PC-3 (cell line): ENCODE measurements around the gene CNIH2. TPM values are rescaled to one million over a fixed set of nuclear protein-coding genes. Genes with fewer than 3 reads are reported as not detected.

Experiments used
- ATAC-seq: fragments of 200-7000 bp; cut with Tn5 transposase; 2 replicates; pipeline ENCODE4 v1.9.1; 2020; ENCODE audit warnings: mild to moderate bottlenecking, moderate library complexity
- BruUV-seq: library from RNA; stranded (reverse); fragments of 400-500 nt; replicated peaks from 2 replicates; lab custom pipeline; 2021; lab: Mats Ljungman, UMichigan
- CTCF ChIA-PET: fragments of 300-600 bp; sonication (Branson Sonifier 250); formaldehyde crosslinking; loops from one replicate; lab custom pipeline; 2022; ENCODE audit warnings: antibody characterized with exemption; lab: Charles Lee
- POLR2A ChIA-PET: fragments of 300-600 bp; sonication (Branson Sonifier 250); formaldehyde crosslinking; loops from one replicate; lab custom pipeline; 2022; ENCODE audit warnings: antibody characterized with exemption; ENCODE audit not compliant: unreplicated experiment; lab: Charles Lee
- DNase-seq: peaks from one replicate; pipeline ENCODE4 v3.0.0-alpha.2; 2015
- H2AFZ ChIP-seq: fragments of 300-600 bp; sonication (generic); 2 replicates; pipeline ENCODE4 v1.6.0; 2016; ENCODE audit warnings: antibody characterized with exemption, low read length
- H3F3A ChIP-seq: fragments of 300-600 bp; sonication (generic); one replicate; pipeline ENCODE4 v1.6.0; 2017; ENCODE audit warnings: antibody characterized with exemption, low read length, control low read depth, mild to moderate bottlenecking; ENCODE audit not compliant: unreplicated experiment
- H3K27ac ChIP-seq: fragments of 300-600 bp; sonication (generic); 2 replicates; pipeline ENCODE4 v1.5.1; 2016; ENCODE audit warnings: mild to moderate bottlenecking, low read length
- H3K27me3 ChIP-seq: fragments of 300-600 bp; sonication (generic); 2 replicates; pipeline ENCODE4 v1.6.1; 2016; ENCODE audit warnings: low read length, mixed read lengths
- H3K36me3 ChIP-seq: fragments of 300-600 bp; sonication (generic); 2 replicates; pipeline ENCODE4 v1.6.1; 2016; ENCODE audit warnings: low read depth, mixed run types, low read length, mixed read lengths
- H3K4me1 ChIP-seq: fragments of 300-600 bp; sonication (generic); 2 replicates; pipeline ENCODE4 v1.5.1; 2016; ENCODE audit warnings: low read length; ENCODE audit not compliant: insufficient read depth
- H3K4me2 ChIP-seq: fragments of 300-600 bp; sonication (generic); 2 replicates; pipeline ENCODE4 v1.6.0; 2016; ENCODE audit warnings: low read length
- H3K4me3 ChIP-seq: fragments of 300-600 bp; sonication (generic); 2 replicates; pipeline ENCODE4 v1.5.1; 2016; ENCODE audit warnings: mild to moderate bottlenecking, low read length, mixed read lengths
- H3K79me2 ChIP-seq: fragments of 300-600 bp; sonication (generic); 2 replicates; pipeline ENCODE4 v1.6.1; 2017; ENCODE audit warnings: low read length, mixed read lengths
- H3K9ac ChIP-seq: fragments of 300-600 bp; sonication (generic); 2 replicates; pipeline ENCODE4 v1.6.0; 2016; ENCODE audit warnings: mild to moderate bottlenecking, low read length
- H3K9me2 ChIP-seq: fragments of 300-600 bp; sonication (generic); replicated peaks from 2 replicates; pipeline ENCODE4 v1.6.1; 2016; ENCODE audit warnings: mixed run types, low read length, mixed read lengths
- H3K9me3 ChIP-seq: fragments of 300-600 bp; sonication (generic); 2 replicates; pipeline ENCODE4 v1.6.1; 2016; ENCODE audit warnings: low read length, mixed read lengths
- H4K20me1 ChIP-seq: fragments of 300-600 bp; sonication (generic); 2 replicates; pipeline ENCODE4 v1.6.1; 2016; ENCODE audit warnings: low read length, mixed read lengths
- EZH2 ChIP-seq: fragments of 300-600 bp; sonication (generic); IDR thresholded peaks from one replicate; pipeline ENCODE4 v1.6.1; 2017; ENCODE audit warnings: antibody characterized with exemption, mild to moderate bottlenecking, low read length; ENCODE audit not compliant: unreplicated experiment
- EZH2phosphoT487 ChIP-seq: fragments of 300-600 bp; sonication (generic); IDR thresholded peaks from 2 replicates; pipeline ENCODE4 v1.6.1; 2018; ENCODE audit warnings: mild to moderate bottlenecking, antibody characterized with exemption, low read length, borderline replicate concordance
- intact Hi-C: fragments of 100-400 bp; cut with micrococcal nuclease; formaldehyde crosslinking; loops from 2 replicates; pipeline ENCODE4 v1.9.0; 2023
- total RNA-seq: library from RNA; depleted of rRNA; stranded (reverse); fragments of >200 nt; gene quantifications from 2 replicates; pipeline ENCODE4 v1.2.3, GENCODE V29; 2014
- TF ChIP-seq, protein P1 (sequence below): fragments of 300-600 bp; sonication (generic); conservative IDR thresholded peaks from 2 replicates; pipeline ENCODE4 v1.5.1; 2017; ENCODE audit warnings: antibody characterized with exemption, low read depth, mild to moderate bottlenecking, low read length

CNIH2 gene
- total RNA-seq, 1 experiment from 2014 or later: 2.2 TPM

DNA sequence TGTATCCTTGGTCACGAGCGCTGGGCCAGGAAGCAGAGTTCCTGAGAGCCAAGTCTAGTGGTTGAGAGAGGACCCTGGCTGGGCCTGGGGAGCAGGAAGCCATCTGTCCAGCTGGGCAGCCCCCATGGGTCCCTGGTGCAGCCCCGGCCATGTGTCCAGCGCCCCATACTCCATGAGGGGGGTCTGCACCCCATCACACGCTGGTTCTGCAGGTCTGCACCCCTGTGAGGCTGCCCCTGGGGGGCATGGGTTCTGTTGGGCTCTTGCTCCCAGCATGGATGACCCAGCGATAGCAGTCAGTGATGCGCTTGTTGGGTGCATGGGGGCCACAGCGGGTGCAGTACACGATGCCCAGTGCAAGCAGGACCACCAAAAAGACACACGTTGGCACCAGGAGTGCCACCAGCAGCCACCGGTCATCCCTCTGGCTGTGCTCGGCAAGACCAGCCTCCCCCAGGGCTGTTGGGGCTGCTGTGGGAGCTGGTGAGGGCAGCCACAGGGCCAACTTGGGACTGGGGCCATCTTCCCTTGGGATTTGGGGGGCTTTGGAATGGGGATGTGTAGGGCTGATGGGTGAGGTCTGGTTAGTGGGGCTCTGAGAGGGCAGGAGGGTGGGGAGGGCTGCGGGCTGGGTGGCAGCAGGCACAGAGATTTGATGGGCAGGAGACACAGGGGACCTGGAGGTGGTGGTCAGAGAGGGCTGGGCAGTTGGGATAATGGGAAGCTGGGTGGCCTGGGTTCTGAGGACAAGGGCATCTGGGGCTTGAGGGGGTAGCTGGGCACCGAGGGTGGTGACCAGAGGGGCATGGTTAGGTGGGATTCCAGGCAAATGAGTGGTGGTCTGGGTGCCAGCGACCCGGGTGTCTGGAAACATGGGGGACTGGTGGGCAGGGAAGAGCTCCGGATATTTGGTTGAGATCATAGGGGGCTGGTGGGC, 36.9 kb downstream of the CNIH2 start:
- Histone ChIP-seq H3K27ac (no peak overlapping the region), H3K4me2 (no peak overlapping the region), H3K9me2 (no peaks in the 10 kb centered on the region), H2AFZ (no peak overlapping the region), H3F3A (no peaks in the 10 kb centered on the region), H3K27me3 (no peaks in the 10 kb centered on the region), H3K9ac (no peak overlapping the region), H3K4me3 (no peak overlapping the region), H3K36me3 (no peaks in the 10 kb centered on the region), H3K4me1 (peaks cover 5% of the 10 kb centered on the region), H3K9me3 (no peaks in the 10 kb centered on the region), H3K79me2 (no peaks in the 10 kb centered on the region), H4K20me1 (no peaks in the 10 kb centered on the region)
- ChIA-PET POLR2A (no interaction called here), CTCF (interaction anchor here (0.6 kb wide), 1 partner anchor 152 kb away, joined by 4 read pairs; no protein-coding TSS in a partner anchor)
- BruUV-seq: no TSS peak
- no peak for ATAC-seq
- intact Hi-C loops: no loop called here
- no peak for DNase-seq
- TF ChIP-seq EZH2phosphoT487 (no peak), EZH2 (no peak)
- TF ChIP-seq, protein P1, sequence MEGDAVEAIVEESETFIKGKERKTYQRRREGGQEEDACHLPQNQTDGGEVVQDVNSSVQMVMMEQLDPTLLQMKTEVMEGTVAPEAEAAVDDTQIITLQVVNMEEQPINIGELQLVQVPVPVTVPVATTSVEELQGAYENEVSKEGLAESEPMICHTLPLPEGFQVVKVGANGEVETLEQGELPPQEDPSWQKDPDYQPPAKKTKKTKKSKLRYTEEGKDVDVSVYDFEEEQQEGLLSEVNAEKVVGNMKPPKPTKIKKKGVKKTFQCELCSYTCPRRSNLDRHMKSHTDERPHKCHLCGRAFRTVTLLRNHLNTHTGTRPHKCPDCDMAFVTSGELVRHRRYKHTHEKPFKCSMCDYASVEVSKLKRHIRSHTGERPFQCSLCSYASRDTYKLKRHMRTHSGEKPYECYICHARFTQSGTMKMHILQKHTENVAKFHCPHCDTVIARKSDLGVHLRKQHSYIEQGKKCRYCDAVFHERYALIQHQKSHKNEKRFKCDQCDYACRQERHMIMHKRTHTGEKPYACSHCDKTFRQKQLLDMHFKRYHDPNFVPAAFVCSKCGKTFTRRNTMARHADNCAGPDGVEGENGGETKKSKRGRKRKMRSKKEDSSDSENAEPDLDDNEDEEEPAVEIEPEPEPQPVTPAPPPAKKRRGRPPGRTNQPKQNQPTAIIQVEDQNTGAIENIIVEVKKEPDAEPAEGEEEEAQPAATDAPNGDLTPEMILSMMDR: no peak

DNA sequence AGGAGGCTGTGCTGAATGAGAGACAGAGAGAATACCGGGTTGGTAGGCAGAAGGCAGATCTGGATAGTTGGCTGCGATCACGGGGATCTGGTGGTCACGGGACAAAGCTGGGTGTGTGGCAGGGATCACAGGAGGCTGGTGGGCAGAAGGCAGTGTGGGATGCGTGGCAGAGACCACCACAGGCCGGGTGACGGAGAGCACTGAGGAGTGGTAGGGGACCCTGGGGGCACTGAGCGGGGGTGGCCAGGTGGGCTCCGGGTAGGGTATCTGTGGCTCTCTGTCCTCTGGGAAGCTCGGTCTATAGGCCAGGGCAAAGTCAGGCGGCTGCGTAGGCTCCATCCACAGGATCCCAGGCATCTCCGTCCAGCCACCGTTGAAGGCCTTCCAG, 37.5 kb downstream of the CNIH2 start:
- no peak overlapping the region for H2AFZ ChIP-seq
- no TSS peak for BruUV-seq
- CTCF ChIA-PET: no interaction called here

More for the DNA sequence above, 37.5 kb downstream of the CNIH2 start:
- Histone ChIP-seq H3K9me3 (no peaks in the 10 kb centered on the region), H3K4me1 (peaks cover 5% of the 10 kb centered on the region), H3K9ac (no peak overlapping the region), H3K27me3 (no peaks in the 10 kb centered on the region), H3F3A (no peaks in the 10 kb centered on the region), H3K4me3 (no peak overlapping the region), H3K9me2 (no peaks in the 10 kb centered on the region), H3K4me2 (no peak overlapping the region), H3K36me3 (no peaks in the 10 kb centered on the region), H3K27ac (no peak overlapping the region), H4K20me1 (no peaks in the 10 kb centered on the region), H3K79me2 (no peaks in the 10 kb centered on the region)
- DNase-seq: no peak
- no peak for TF ChIP-seq EZH2
- TF ChIP-seq EZH2phosphoT487: no peak
- TF ChIP-seq, protein P1: no peak
- intact Hi-C loops: no loop called here
- POLR2A ChIA-PET: no interaction called here
- ATAC-seq: no peak
